Stimulated activated effector memory CD8-positive, alpha-beta T cell treated with anti-CD3 and anti-CD28 coated beads, Interleukin-12 subunit alpha, Interleukin-12 subunit beta, amount 100 ng/mL, for 72 hours (primary cell): ENCODE results near the gene SPATA33.
"Not testable (repeated sequence)": the region's sequence is repeated elsewhere in the genome, so short reads cannot be mapped to it uniquely, and the experiment has no call there.

Source experiments
- ATAC-seq: fragments of 150-1000 bp; cut with Tn5 transposase; 2 replicates; pipeline ENCODE4 v1.10.0; 2021
- DNase-seq, 2 donors: peaks; one replicate each; pipeline ENCODE4 v3.0.0; 2021 to 2022; ENCODE audit warnings: low spot score in 2 of 2
- H3K27ac Mint-ChIP-seq: one replicate; pipeline ENCODE4 v1.8.0; 2022; ENCODE audit warnings: mild to moderate bottlenecking, mixed read lengths
- H3K36me3 Mint-ChIP-seq: one replicate; pipeline ENCODE4 v1.8.0; 2022; ENCODE audit warnings: mild to moderate bottlenecking, mixed read lengths
- H3K4me1 Mint-ChIP-seq: one replicate; pipeline ENCODE4 v1.8.0; 2022; ENCODE audit warnings: mixed read lengths
- H3K4me3 Mint-ChIP-seq: one replicate; pipeline ENCODE4 v1.8.0; 2022; ENCODE audit warnings: mild to moderate bottlenecking, mixed read lengths
- H3K9me3 Mint-ChIP-seq: one replicate; pipeline ENCODE4 v1.8.0; 2022; ENCODE audit warnings: mixed read lengths

SPATA33 gene

GRCh38 chr16:89621136-89621697 is 36.4 kb upstream of the SPATA33 start:
- H3K36me3 Mint-ChIP-seq, result peaks cover 7% of the 10 kb centered on the region
- no peak overlapping the region for H3K27ac Mint-ChIP-seq
- ATAC-seq (no peak), DNase-seq (no peak)
- H3K4me3 Mint-ChIP-seq, result no peak overlapping the region
- H3K4me1 Mint-ChIP-seq, result peaks cover 11% of the 10 kb centered on the region
- H3K9me3 Mint-ChIP-seq, result peaks cover 3% of the 10 kb centered on the region

GRCh38 chr16:89621698-89622409 is 35.8 kb upstream of the SPATA33 start:
- DNase-seq, result no peak
- Mint-ChIP-seq H3K9me3 (no peaks in the 10 kb centered on the region), H3K4me3 (no peak overlapping the region)

GRCh38 chr16:89623511-89624261 is 34.0 kb upstream of the SPATA33 start:
- DNase-seq, result no peak
- H3K27ac Mint-ChIP-seq, result no peak overlapping the region

More at GRCh38 chr16:89621698-89622409, 35.8 kb upstream of the SPATA33 start:
- ATAC-seq, result no peak
- Mint-ChIP-seq H3K36me3 (peaks cover under 1% of the 10 kb centered on the region), H3K27ac (no peak overlapping the region), H3K4me1 (peaks cover 5% of the 10 kb centered on the region)

GRCh38 chr16:89624777-89625761 is 32.6 kb upstream of the SPATA33 start:
- Mint-ChIP-seq H3K9me3 (no peaks in the 10 kb centered on the region), H3K4me1 (no peaks in the 10 kb centered on the region)

More at GRCh38 chr16:89623511-89624261, 34.0 kb upstream of the SPATA33 start:
- no peak for ATAC-seq
- no peaks in the 10 kb centered on the region for H3K4me1 Mint-ChIP-seq
- H3K9me3 Mint-ChIP-seq, result no peaks in the 10 kb centered on the region
- H3K36me3 Mint-ChIP-seq, result no peaks in the 10 kb centered on the region
- no peak overlapping the region for H3K4me3 Mint-ChIP-seq

GRCh38 chr16:89629827-89630610 is 27.6 kb upstream of the SPATA33 start:
- no peak for DNase-seq
- ATAC-seq, result peak; percentile 69
- Mint-ChIP-seq H3K36me3 (no peaks in the 10 kb centered on the region), H3K9me3 (no peaks in the 10 kb centered on the region), H3K4me1 (no peaks in the 10 kb centered on the region), H3K4me3 (no peak overlapping the region), H3K27ac (no peak overlapping the region)

More at GRCh38 chr16:89624777-89625761, 32.6 kb upstream of the SPATA33 start:
- Mint-ChIP-seq H3K36me3 (no peaks in the 10 kb centered on the region), H3K27ac (no peak overlapping the region), H3K4me3 (no peak overlapping the region)
- DNase-seq (no peak), ATAC-seq (no peak)

- Mint-ChIP-seq H3K9me3 (no peaks in the 10 kb centered on the region), H3K36me3 (no peaks in the 10 kb centered on the region), H3K4me1 (no peaks in the 10 kb centered on the region), H3K4me3 (no peak overlapping the region), H3K27ac (no peak overlapping the region)
- no peak for DNase-seq
- no peak for ATAC-seq
These were observed 24.5 kb upstream of the SPATA33 start for GRCh38 chr16:89633064-89633631.

- H3K27ac Mint-ChIP-seq, result peak overlapping the region; percentile 71
- H3K36me3 Mint-ChIP-seq, H3K4me3 Mint-ChIP-seq, H3K4me1 Mint-ChIP-seq, DNase-seq, H3K9me3 Mint-ChIP-seq, ATAC-seq: not testable (repeated sequence)
These were observed 22.9 kb upstream of the SPATA33 start for GRCh38 chr16:89634463-89635385.

GRCh38 chr16:89636663-89637062 is 21.0 kb upstream of the SPATA33 start:
- H3K4me1 Mint-ChIP-seq, result peaks cover 10% of the 10 kb centered on the region
- ATAC-seq (no peak), DNase-seq (no peak)
- H3K4me3 Mint-ChIP-seq, result no peak overlapping the region
- H3K36me3 Mint-ChIP-seq, result no peaks in the 10 kb centered on the region
- no peak overlapping the region for H3K27ac Mint-ChIP-seq
- H3K9me3 Mint-ChIP-seq, result no peaks in the 10 kb centered on the region

GRCh38 chr16:89637379-89637778 is 20.3 kb upstream of the SPATA33 start:
- H3K4me3 Mint-ChIP-seq, result no peak overlapping the region
- H3K9me3 Mint-ChIP-seq, result no peaks in the 10 kb centered on the region
- ATAC-seq, result no peak
- peaks cover 10% of the 10 kb centered on the region for H3K4me1 Mint-ChIP-seq
- H3K36me3 Mint-ChIP-seq, result no peaks in the 10 kb centered on the region
- H3K27ac Mint-ChIP-seq, result no peak overlapping the region
- DNase-seq, result no peak

GRCh38 chr16:89638455-89638854 is 19.2 kb upstream of the SPATA33 start:
- H3K9me3 Mint-ChIP-seq, result no peaks in the 10 kb centered on the region
- no peak for ATAC-seq
- no peak overlapping the region for H3K27ac Mint-ChIP-seq
- H3K36me3 Mint-ChIP-seq, result no peaks in the 10 kb centered on the region
- H3K4me3 Mint-ChIP-seq, result no peak overlapping the region
- no peak for DNase-seq
- peaks cover 10% of the 10 kb centered on the region for H3K4me1 Mint-ChIP-seq

GRCh38 chr16:89639385-89639784 is 18.3 kb upstream of the SPATA33 start:
- DNase-seq (no peak), ATAC-seq (no peak)
- H3K9me3 Mint-ChIP-seq, result no peaks in the 10 kb centered on the region
- no peak overlapping the region for H3K27ac Mint-ChIP-seq
- no peak overlapping the region for H3K4me3 Mint-ChIP-seq
- peaks cover 10% of the 10 kb centered on the region for H3K4me1 Mint-ChIP-seq
- peaks cover 2% of the 10 kb centered on the region for H3K36me3 Mint-ChIP-seq

GRCh38 chr16:89641458-89642119 is 16.0 kb upstream of the SPATA33 start:
- ATAC-seq (no peak), DNase-seq (no peak)
- H3K9me3 Mint-ChIP-seq, result no peaks in the 10 kb centered on the region
- peak overlapping the region; percentile 54 for H3K4me3 Mint-ChIP-seq
- H3K4me1 Mint-ChIP-seq, result peaks cover 10% of the 10 kb centered on the region
- H3K27ac Mint-ChIP-seq, result no peak overlapping the region
- peaks cover 24% of the 10 kb centered on the region for H3K36me3 Mint-ChIP-seq

GRCh38 chr16:89642574-89642973 is 15.1 kb upstream of the SPATA33 start:
- Mint-ChIP-seq H3K4me1 (peaks cover 10% of the 10 kb centered on the region), H3K4me3 (no peak overlapping the region), H3K36me3 (peaks cover 34% of the 10 kb centered on the region), H3K9me3 (no peaks in the 10 kb centered on the region), H3K27ac (no peak overlapping the region)
- ATAC-seq (no peak), DNase-seq (no peak)
